ENCODE data around the gene LAMA4. TPM values are rescaled to one million over a fixed set of nuclear protein-coding genes. Genes with fewer than 3 reads are reported as not detected.
A peak's percentile ranks its signal among the peaks of the same experiment; 100 is the strongest.

LAMA4 gene
- polyA plus RNA-seq, 12 donors, result 137 to 245 (median 182) TPM; not detected in 1

DNA sequence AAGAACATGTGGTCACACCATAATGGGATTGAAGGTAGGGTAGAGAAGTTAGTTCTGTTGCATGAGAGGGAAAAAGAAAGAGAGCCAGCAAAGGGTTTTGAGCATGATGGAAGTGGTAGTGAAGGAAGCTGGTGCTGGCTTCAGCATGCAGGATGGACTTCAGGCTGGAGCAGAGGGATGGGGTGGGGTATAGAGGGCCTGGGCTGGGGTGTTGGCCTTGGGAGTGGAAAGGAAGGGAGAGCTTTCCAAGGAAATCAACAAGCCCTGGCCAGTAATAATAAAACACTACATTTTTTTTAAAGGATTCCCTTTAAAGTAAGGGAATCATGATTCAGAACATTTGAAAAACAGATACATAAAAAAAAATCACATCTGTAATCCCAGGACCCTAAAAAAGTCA, 61.2 kb downstream of the LAMA4 start:
- no peak for DNase-seq

DNA sequence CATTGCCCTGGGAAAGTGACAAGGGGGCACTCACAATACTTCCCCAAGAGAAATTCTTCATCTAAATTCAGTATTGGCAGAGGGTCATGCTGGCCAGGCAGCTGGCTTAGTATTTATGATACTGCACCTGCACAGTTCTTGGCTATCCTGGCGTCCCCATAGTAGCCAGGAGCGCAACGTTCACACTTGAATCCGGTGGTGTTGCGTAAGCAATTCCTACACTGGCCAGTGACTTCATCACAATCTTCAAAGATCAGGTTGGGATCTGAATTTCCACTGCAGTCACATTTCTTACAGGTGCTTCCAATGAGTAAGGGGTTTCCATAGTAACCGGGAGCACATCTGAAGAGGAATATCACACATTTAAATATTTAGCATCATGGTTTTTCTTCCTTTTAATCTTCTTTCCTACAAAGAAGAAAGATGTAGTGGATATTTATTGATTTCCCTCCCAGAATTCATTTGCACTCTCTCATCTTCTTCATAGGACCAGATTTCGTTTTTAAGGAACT, 62.8 kb downstream of the LAMA4 start:
- DNase-seq, result no peak

DNA sequence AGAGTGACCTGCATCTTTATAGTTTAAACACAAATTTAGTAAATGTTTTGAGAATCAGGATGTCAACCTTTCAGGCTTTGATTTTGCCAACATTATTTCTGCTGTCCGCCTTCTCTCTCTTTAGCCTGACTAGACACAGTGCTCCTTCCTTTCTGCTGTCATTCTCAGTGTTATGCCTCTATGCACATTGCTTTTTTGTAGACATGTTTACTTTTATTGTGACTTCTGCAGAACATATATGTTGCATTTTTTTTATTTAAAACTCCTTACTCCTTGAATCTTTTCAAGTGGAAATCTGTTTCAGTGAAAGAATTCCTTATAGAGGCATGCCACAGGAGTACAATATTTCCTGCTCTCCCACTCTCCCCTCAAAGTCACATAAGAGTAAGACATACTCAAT, 64.2 kb downstream of the LAMA4 start:
- DNase-seq, result no peak

DNA sequence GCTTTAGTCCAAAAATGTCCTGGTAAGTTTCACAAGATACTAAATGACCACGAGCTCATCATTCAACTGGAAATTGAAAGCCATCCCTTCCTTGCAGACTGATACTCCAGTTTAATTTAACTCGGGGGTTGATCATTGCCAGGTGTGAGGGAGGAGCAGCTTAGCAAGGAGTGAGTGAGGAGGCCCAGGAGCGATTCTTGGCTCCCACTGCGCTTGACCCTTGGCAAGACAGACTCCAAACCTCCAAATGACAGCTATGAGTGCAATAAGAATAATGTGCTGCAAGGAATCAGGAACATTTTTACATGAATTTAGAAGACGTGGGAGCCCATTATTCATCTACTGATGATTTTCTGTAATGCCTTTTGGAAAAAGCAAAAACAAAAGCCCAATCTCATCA, 64.9 kb downstream of the LAMA4 start:
- DNase-seq, result peak; percentile 90

DNA sequence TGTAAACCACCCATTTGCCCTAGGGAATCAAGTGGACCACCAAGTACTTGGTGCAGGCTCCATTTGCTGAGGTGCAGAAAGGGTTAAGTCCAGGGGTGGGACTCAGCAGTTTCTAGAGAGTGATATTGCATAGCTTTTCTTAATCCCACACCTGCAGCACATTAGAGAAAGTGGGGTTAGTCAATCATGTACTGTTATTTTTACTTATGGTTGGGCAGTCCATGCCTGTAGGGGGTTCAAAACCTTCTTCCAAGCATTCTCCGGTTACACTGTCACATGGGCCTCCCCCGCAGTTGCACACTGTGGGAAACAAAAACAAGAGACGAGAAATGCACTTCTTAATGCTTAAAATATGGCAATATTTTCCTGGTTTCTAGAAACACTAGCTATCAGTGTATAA, 65.5 kb downstream of the LAMA4 start:
- DNase-seq, result peak; percentile 69

DNA sequence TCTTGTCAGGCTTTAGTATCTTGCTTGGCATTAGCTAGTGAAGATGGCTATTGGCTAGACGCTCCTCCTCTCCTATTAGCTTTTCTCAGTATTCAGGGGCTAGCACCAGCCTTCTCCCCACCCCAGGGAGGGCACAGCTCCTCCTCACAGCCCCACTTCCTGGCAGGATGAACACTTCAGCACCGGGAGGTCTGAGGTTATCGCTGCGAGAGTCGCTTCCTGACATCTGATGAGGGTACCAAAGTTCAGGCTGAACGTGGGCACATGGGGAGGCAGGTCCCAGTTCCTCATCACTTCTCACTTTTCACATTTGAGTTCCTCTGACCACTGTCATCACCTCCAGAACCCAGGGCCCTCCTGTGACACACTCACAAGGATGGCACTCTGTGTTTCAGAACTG, 66.6 kb downstream of the LAMA4 start:
- DNase-seq, result no peak

DNA sequence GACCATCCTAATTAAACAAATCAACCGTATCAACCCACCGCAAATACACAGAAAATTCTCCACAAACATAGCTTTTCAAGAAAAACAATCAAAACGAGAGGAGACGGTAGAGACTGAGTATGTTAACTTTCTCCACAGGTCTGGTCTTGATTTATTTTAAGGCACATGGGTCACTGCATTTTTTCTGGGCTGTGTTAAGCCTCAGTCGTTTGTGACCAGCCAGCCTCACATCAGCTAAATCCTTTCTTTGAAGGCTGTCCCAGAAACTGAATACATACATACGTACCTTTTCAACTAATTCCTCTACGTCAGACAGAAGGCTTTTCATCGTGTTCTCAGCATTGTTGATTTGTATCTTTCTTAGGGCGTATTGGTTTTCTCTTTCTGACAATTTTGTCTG, 69.4 kb downstream of the LAMA4 start:
- no peak for DNase-seq

DNA sequence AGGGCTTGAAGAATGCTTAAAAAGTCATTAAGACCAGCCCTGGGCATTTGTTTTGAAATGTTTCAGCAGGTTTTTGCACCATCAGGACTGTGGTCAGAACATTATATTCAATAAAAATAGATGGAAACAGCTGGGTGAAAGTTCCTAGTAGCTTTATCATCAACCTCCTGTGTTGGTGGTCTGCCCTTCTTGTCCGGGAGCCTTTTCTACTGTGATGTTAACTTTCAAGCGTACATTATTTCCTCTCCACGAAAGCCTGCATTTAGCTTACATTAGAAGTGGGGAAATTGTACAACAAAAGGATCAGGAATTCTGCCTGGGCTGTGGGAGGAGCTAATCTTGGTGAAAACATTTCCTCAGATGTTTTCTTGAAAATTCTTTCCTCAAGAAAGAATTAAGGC, 71.1 kb downstream of the LAMA4 start:
- no peak for DNase-seq

DNA sequence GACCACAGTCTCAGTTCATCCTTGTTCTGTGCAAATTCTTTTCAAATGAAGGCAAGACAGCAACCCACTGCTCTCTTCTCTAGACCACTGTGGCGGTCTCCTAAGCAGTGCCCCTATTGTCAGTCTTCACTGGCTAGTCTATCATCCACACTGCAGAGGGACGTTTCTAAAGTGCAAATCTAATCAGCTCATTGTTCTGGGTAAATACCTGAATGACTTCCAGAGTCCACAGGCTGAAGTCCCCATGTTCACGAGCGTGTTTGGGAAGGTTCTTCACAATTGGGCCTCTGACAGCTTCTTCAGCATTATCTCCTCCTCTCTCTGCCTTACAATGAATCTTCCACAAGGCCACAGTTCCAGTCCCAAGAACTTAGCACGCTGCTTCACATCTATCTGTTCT, 73.2 kb downstream of the LAMA4 start:
- DNase-seq, result no peak

DNA sequence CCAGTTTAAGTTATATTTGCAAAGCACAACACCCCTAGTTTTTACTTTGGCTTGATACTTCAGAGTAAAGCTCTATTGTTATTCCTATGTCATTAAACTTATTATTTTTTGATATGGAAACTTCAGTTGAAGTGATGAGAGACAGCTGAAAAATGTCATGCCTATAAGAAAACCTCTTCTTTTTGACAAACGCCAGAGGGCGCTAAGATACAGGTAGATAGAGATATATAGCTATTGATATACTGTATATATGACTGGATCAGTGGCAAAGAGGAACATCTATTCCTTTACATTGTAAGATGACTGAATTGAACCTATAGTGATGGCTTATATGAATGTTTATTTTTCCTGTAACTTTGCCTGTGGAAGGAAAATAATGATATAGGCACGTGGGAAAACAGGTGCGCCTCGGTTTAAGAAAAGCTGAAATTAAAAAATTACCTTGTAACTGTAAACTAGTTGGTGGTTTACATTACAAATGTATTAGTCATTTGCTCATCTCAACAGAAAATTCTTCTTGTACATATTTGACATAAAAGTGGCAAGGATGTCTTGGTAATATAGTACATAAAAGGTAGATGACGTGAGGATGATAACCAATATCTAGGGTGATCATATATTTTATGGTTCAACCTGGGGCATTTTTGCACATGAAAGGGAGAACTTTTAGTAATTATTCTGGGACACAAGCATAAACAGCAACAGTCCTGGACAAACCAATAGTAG, 74.1 kb downstream of the LAMA4 start:
- DNase-seq, result peak; percentile 80

DNA sequence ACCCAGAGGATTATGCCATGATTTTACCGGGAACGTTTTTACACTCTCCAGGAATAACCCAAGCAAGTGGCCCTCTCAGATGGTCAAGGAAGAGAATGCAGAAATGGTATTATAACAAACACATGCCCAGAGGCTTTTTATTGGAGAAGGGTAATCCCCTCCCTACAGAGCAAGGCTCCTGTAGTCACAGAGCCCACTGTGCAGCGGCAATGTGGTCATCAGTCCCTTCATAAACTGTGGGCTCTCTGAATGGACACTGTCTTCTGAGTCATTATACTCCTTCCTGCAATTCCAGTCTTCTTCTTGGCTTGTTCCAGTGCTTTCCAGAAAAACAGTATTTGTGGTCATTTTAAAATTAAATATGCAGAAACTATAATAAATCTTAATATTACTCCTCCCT, 74.7 kb downstream of the LAMA4 start:
- DNase-seq, result no peak

DNA sequence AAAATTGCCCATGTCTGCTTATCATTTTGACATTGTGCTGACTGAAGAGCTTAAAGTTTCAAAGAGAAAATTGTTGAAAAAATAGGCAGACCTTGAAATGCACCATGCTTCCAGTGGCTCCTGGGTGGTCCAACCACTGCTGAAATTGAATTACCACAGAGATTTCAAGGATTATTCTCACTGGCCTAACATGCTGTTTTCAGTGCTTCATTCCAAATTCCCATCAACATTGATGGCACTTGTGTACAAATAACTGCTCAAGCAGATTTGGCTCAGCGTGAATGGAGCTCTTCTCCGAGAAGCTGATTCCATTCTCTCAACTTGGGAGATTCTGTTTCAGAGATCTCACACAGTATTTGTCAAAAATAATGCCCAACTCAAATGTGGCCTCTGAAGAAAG, 75.5 kb downstream of the LAMA4 start:
- no peak for DNase-seq

DNA sequence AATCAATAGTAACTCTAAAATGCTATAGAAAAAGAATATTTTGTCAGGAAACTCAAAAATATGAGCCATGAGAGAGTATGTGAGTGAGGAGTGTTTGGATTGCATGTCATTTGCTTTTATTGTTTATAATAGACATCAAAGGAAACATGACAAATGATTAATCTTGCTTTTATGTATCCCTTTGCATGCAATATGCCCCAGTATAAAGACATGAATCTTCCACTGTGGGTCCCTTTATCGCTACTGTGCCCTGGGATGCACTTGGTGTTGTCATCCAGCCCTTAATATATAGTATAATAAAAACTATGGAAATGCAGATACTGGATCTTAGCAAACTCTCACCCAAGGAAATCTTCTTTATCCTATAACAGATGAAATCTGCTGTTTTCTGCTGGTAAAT, 77.3 kb downstream of the LAMA4 start:
- no peak for DNase-seq

DNA sequence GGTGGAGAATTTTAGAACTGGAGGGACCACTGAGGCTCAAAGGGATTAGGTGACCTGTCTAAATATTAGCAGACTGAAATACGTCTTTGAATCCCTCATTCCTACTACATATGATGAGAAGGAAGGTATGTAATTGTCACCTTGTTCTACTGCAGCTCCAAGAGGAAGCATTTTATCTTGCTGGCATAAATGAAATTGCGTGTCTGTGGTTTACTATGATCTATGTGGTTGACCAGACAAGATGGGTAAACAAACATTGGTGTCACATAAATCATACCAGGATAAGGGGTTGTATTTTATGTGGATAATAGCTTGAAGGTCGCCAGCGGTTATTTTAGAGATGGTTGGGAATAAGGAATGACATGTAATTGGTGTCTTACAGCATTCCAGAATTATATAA, 78.2 kb downstream of the LAMA4 start:
- DNase-seq, result no peak

DNA sequence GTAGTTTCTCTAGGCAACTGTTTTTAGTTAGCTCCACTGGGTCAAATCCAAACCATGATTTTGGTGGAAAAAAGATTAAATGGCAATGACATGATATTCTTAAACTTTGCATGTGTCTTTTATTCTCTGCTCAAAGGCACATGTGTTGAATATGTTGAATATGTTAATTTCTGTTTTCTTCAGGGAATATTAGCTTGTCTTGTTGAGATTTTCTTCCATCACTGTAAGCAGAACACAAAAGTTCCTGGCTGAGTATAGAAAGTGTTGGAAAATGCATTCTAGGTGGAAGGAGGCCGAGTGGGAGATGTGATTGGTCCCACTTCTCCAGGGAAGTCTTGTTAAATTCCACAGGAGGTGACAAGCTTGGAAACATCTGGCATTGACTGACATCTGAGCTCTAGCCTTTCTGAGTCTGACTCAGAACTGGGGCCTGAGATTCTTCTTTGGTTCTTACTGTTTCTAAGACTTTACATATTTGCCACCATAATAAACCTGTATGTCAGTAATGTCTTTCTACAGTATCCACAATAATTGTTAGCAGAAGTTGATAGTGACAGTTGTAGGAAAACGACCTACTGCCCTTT, 81.1 kb downstream of the LAMA4 start:
- DNase-seq, result no peak

DNA sequence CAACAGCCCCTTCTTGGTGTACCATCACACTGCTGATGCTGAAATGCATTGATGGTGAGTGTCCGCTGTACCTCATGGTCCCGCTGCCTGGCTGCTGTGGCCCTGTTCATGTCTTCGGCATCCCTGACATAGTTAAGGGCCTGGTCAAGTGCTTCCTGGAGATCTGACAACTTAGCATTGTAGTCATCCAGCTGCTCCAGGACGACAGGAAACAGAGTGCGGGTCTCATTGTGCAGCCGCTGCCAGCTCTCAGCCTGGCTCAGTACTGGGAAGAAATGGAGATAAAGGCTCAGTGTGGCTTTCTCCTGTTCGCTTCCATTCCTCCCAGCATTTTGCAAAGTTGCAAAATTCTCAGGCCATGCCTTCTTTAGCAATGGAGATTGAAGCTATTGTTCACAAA, 81.8 kb downstream of the LAMA4 start:
- no peak for DNase-seq

DNA sequence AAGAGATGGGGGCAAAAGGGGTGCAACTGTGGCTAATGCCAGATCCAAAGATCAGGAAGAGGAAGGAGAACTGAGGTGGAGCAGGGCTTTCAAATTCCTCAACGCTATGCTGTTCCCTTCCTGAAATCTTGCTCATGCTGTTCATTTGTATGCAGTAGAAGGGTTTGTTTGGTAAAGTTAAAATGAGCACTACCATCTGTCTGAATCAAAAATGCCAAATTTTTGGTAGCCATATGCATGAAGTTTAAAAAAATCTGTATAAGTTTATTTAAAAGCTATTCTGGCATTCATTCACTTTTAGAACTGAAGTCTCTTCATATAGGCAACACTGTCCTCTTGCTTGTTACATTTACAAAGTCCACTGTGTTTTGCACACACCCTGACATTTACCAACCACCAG, 84.8 kb downstream of the LAMA4 start:
- no peak for DNase-seq

DNA sequence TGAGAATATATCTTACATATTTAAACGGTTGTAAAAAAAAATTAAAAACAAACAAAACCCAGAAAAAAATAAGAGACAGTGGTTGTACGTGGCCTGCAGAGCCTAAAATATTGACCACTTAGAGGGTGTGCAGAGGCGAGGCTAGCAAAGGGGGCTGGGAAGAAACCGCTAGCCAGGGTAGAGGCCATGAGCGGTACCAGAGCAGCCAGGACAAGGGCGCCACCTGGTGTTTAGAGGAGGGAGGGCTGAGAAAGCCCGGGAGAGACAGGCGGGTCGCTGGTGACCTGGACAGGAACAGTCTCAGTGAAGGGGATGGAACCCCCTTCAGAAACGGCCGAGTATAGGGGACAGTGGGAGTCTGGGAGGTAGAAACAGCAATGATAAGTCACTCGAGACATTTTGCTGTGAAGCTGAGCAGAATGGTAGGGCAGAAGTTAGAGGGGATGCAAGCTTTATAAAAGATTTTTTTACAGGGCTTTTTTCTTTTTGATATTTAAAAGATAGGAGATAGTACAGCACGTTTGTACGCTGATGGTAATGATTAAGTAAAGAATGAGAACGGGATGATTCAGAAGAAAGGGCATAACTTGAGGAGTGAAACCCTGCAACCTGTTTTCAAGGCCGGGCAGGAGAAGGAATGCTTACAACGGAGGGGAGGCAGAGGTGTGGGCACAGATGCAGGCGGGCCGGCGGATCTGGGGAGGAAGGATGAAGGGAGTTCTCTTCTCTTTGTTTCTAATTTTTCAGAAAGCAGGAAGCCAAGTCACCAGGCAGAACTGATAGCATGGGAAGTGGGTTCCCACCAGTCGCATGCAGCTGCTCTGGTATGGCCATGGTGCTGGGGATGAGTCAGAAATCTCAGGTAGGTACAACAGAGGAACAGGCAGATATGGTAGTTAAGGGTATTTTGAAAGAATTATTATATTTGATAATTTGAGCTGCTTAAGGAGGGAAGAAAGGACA, 90.8 kb downstream of the LAMA4 start:
- DNase-seq, result peak; percentile 39

DNA sequence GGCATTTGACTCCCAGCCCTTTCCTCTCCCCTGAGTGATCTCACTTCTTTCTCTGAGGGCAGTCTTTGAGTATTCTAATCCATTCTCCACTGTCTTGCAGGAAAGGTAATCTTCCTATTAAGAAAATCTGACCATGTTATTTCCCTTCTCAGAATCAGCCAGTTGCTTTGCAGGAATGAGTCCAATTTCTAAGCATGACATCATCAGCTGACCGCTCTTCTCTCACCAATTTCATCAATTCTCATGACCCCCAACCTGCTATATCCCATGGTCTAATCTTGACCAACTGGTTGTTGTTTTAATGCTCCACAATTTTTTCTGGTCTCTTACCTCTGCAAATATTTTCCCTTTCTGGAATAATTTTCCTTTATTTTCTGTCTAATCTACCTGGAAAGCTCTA, 93.6 kb downstream of the LAMA4 start:
- no peak for DNase-seq

DNA sequence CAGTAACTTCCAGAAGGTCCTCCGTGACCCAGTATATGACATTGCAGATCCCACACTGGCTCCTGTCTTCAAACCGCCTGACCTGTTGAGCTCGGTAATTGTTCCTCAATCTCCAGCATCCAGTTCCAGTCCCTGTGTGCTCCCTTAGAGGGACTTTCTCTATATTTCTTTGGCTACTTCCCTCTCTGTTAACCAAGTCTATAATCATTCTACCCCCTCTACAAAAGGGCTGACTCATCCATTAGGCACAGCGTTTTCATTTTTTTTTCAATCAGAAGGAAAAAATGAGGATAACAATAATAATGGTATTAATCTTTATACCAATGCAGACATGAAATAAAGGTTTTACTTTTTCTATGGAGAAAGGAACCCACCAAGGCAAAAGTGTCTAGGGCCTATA, 97.7 kb downstream of the LAMA4 start:
- DNase-seq, result no peak

DNA sequence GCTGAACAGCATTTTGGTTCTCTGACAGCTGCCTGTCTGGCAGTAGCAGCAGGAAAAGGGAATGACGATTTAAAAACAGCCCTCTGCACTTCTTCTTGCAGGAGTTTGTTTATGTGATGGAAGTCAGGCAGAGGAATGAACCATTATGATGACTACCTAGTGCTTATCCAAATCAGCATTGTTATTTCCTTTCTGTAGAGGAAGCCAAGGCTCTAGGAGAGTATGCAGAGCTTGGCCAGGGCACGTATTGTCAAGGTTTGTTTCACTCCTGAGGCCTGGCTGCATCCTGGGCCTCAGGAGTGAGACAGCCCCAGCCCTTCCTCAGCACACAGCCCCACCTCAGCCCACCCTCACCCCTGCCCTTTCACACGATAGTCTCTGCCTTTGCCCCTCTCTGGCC, 98.5 kb downstream of the LAMA4 start:
- DNase-seq, result no peak

DNA sequence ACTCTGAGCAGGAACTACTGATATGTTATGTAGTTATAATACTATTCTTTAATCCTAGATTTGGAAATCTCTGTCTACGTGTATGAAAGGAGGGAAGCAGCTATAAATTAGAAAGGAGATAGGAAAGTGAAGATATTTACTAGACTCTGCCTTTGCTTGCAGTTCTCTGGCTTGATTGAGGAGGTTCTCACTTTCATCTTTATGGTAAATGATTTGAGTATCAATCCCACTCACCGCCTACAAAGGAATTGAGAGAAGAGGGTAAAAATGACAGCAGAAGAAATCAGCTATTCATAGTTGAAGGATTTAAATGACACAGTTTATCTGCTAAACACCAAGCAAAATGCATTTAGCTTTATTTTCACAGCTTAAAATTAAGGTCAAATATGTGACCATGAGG, 99.7 kb downstream of the LAMA4 start:
- DNase-seq, result no peak
